H9 (cell line): ENCODE measurements around the gene CFAP43. TPM values are rescaled to one million over a fixed set of nuclear protein-coding genes. Genes with fewer than 3 reads are reported as not detected.

Experiments used
- DNase-seq: peaks from one replicate; pipeline ENCODE4 v3.0.0-alpha.2; 2017
- H2AFZ ChIP-seq: one replicate; pipeline ENCODE4 v1.6.1; 2013; ENCODE audit warnings: mild to moderate bottlenecking, low read length, control low read depth, moderate library complexity
- H2AK5ac ChIP-seq: 2 replicates; pipeline ENCODE4 v1.6.1; 2013; ENCODE audit warnings: low read length, control low read depth, mixed read lengths; ENCODE audit not compliant: insufficient read length
- H2BK120ac ChIP-seq: one replicate; pipeline ENCODE4 v1.6.1; 2013; ENCODE audit warnings: low read depth, mild to moderate bottlenecking, low read length, control low read depth, inconsistent platforms; ENCODE audit not compliant: poor library complexity, severe bottlenecking
- H2BK12ac ChIP-seq: 2 replicates; pipeline ENCODE4 v1.6.1; 2013; ENCODE audit warnings: low read length, control low read depth, mixed read lengths, low read depth; ENCODE audit not compliant: insufficient read length
- H2BK15ac ChIP-seq: 2 replicates; pipeline ENCODE4 v1.6.1; 2013; ENCODE audit warnings: low read depth, low read length, control low read depth
- H2BK20ac ChIP-seq: one replicate; pipeline ENCODE4 v1.6.1; 2013; ENCODE audit warnings: low read depth, mild to moderate bottlenecking, low read length, control low read depth, inconsistent platforms; ENCODE audit not compliant: poor library complexity, severe bottlenecking
- H2BK5ac ChIP-seq: 2 replicates; pipeline ENCODE4 v1.6.1; 2013; ENCODE audit warnings: low read length, control low read depth, mixed read lengths; ENCODE audit not compliant: insufficient read length
- H3K14ac ChIP-seq: 2 replicates; pipeline ENCODE4 v1.6.1; 2013; ENCODE audit warnings: low read length, control low read depth; ENCODE audit not compliant: insufficient read depth
- H3K18ac ChIP-seq: 2 replicates; pipeline ENCODE4 v1.6.1; 2013; ENCODE audit warnings: low read depth, mild to moderate bottlenecking, mixed read lengths, low read length, control low read depth; ENCODE audit not compliant: insufficient read length
- H3K23ac ChIP-seq: 2 replicates; pipeline ENCODE4 v1.6.1; 2013; ENCODE audit warnings: low read length, control low read depth, mixed read lengths, low read depth; ENCODE audit not compliant: insufficient read length
- H3K23me2 ChIP-seq: 2 replicates; pipeline ENCODE4 v1.6.1; 2013; ENCODE audit warnings: low read depth, mild to moderate bottlenecking, mixed read lengths, low read length, control low read depth; ENCODE audit not compliant: insufficient read length, poor library complexity, severe bottlenecking
- H3K27ac ChIP-seq: 2 replicates; pipeline ENCODE4 v1.5.1; 2013; ENCODE audit warnings: low read length, control low read depth, mixed read lengths, low read depth; ENCODE audit not compliant: insufficient read length
- H3K27me3 ChIP-seq: 2 replicates; pipeline ENCODE4 v1.6.1; 2013; ENCODE audit warnings: low read length, control low read depth, inconsistent platforms; ENCODE audit not compliant: insufficient read depth
- H3K4ac ChIP-seq: 2 replicates; pipeline ENCODE4 v1.6.1; 2013; ENCODE audit warnings: low read depth, mild to moderate bottlenecking, control low read depth, inconsistent platforms, low read length, moderate library complexity
- H3K4me1 ChIP-seq: 2 replicates; pipeline ENCODE4 v1.6.1; 2013; ENCODE audit warnings: low read length, control low read depth, inconsistent platforms; ENCODE audit not compliant: insufficient read depth
- H3K4me2 ChIP-seq: 2 replicates; pipeline ENCODE4 v1.6.1; 2013; ENCODE audit warnings: low read length, control low read depth, mixed read lengths; ENCODE audit not compliant: insufficient read length, insufficient read depth
- H3K56ac ChIP-seq: 2 replicates; pipeline ENCODE4 v1.6.1; 2013; ENCODE audit warnings: low read depth, mild to moderate bottlenecking, mixed read lengths, low read length, control low read depth; ENCODE audit not compliant: insufficient read length
- H3K79me1 ChIP-seq: 2 replicates; pipeline ENCODE4 v1.6.1; 2013; ENCODE audit warnings: low read depth, mild to moderate bottlenecking, moderate library complexity, low read length, control low read depth, inconsistent platforms; ENCODE audit not compliant: insufficient read depth, poor library complexity, severe bottlenecking
- H3K79me2 ChIP-seq: 2 replicates; pipeline ENCODE4 v1.6.1; 2013; ENCODE audit warnings: low read length, control low read depth, inconsistent platforms; ENCODE audit not compliant: insufficient read depth
- H3K9ac ChIP-seq: 2 replicates; pipeline ENCODE4 v1.6.1; 2013; ENCODE audit warnings: low read length, control low read depth, mixed read lengths; ENCODE audit not compliant: insufficient read length; ENCODE audit errors: extremely low read depth
- H3K9me3 ChIP-seq: one replicate; pipeline ENCODE4 v1.6.1; 2013; ENCODE audit warnings: low read depth, low read length, inconsistent platforms; ENCODE audit not compliant: control insufficient read depth
- H3T11ph ChIP-seq: one replicate; pipeline ENCODE4 v1.6.1; 2013; ENCODE audit warnings: mild to moderate bottlenecking, low read length, control low read depth, inconsistent platforms
- H4K20me1 ChIP-seq: one replicate; pipeline ENCODE4 v1.6.1; 2013; ENCODE audit not compliant: control insufficient read depth, insufficient read length, insufficient read depth
- H4K5ac ChIP-seq: 2 replicates; pipeline ENCODE4 v1.6.1; 2013; ENCODE audit warnings: low read depth, mild to moderate bottlenecking, mixed read lengths, low read length, control low read depth; ENCODE audit not compliant: insufficient read length
- H4K8ac ChIP-seq: replicated peaks from 2 replicates; pipeline ENCODE4 v1.6.1; 2013; ENCODE audit warnings: low read length, control low read depth, mixed read lengths, low read depth; ENCODE audit not compliant: insufficient read length
- H4K91ac ChIP-seq: 2 replicates; pipeline ENCODE4 v1.6.1; 2013; ENCODE audit warnings: low read depth, mild to moderate bottlenecking, moderate library complexity, mixed read lengths, low read length, control low read depth; ENCODE audit not compliant: insufficient read length
- H3K27ac Mint-ChIP-seq, 3 experiments: 2 replicates in 2 of 3; 3 replicates in 1 of 3; pipeline ENCODE4 v1.8.0; 2020 to 2021; ENCODE audit warnings: mixed read lengths in 3 of 3, mild to moderate bottlenecking in 1 of 3, moderate library complexity in 1 of 3
- H3K27me3 Mint-ChIP-seq: 2 replicates; pipeline ENCODE4 v1.8.0; 2021; ENCODE audit warnings: low read depth, mild to moderate bottlenecking, moderate library complexity, mixed read lengths
- H3K36me3 Mint-ChIP-seq, 3 experiments: 2 replicates in 2 of 3; 3 replicates in 1 of 3; pipeline ENCODE4 v1.8.0; 2020 to 2021; ENCODE audit warnings: low read depth in 3 of 3, mixed read lengths in 3 of 3; ENCODE audit not compliant: insufficient read depth in 1 of 3
- H3K4me1 Mint-ChIP-seq, 2 experiments: 2 replicates each; pipeline ENCODE4 v1.8.0; 2020; ENCODE audit warnings: mixed read lengths in 2 of 2
- H3K4me3 Mint-ChIP-seq, 2 experiments: 2 replicates in 1 of 2; 3 replicates in 1 of 2; pipeline ENCODE4 v1.8.0; 2020 to 2021; ENCODE audit warnings: mild to moderate bottlenecking in 2 of 2, mixed read lengths in 2 of 2, moderate library complexity in 1 of 2
- H3K9me3 Mint-ChIP-seq, 2 experiments: 2 replicates in 1 of 2; 3 replicates in 1 of 2; pipeline ENCODE4 v1.8.0; 2020; ENCODE audit warnings: mild to moderate bottlenecking in 2 of 2, mixed read lengths in 2 of 2, moderate library complexity in 1 of 2
- WGBS: extraction: QIAGEN DNeasy Blood & Tissue Kit; methylation state at CpG from one replicate; pipeline ENCODE4 v1.1.7; 2013; ENCODE audit warnings: missing lambda C conversion rate, low lambda C conversion rate, mixed read lengths; ENCODE audit not compliant: insufficient read length; ENCODE audit errors: extremely low coverage; 5-methylcytosine and 5-hydroxymethylcytosine counted together
- total RNA-seq: library from RNA; stranded (reverse); gene quantifications from 2 replicates; pipeline ENCODE4 v1.2.1, GENCODE V29; 2021
- TF ChIP-seq, protein P1 (sequence below): fragments of 200-600 bp; sonication (generic); conservative IDR thresholded peaks from 3 replicates; pipeline ENCODE4 v1.8.0; 2021; ENCODE audit warnings: antibody characterized with exemption, mild to moderate bottlenecking

The CFAP43 gene
- total RNA-seq, 1 experiment from 2014 or later: 0.26 TPM

GRCh38 chr10:104208730-104209129, 23.4 kb downstream of the CFAP43 start:
- no peaks in the 10 kb centered on the region for H3K9me3 ChIP-seq
- Mint-ChIP-seq H3K27me3 (no peaks in the 10 kb centered on the region; the same call in 1 of the 2 replicates), H3K4me3 (no peak overlapping the region), H3K4me1 (no peaks in the 10 kb centered on the region), H3K27ac (no peak overlapping the region), H3K36me3 (no peaks in the 10 kb centered on the region), H3K9me3 (no peaks in the 10 kb centered on the region)
- no peak overlapping the region for H2AK5ac ChIP-seq
- H4K91ac ChIP-seq: no peak overlapping the region
- H2BK12ac ChIP-seq: no peak overlapping the region
- H3K23ac ChIP-seq: no peak overlapping the region
- no peaks in the 10 kb centered on the region for H3K27me3 ChIP-seq
- no peak for DNase-seq
- H3K27ac ChIP-seq: no peak overlapping the region
- no CpG with 5 or more reads among the region's 3 CpGs for WGBS
- no peak overlapping the region for H3K4ac ChIP-seq
- no peak overlapping the region for H3K14ac ChIP-seq
- no peak overlapping the region for H2BK20ac ChIP-seq
- no peak overlapping the region for H2BK120ac ChIP-seq
- no peaks in the 10 kb centered on the region for H3K79me1 ChIP-seq
- H4K8ac ChIP-seq: no peak overlapping the region
- no peak overlapping the region for H3T11ph ChIP-seq
- H3K4me1 ChIP-seq: no peaks in the 10 kb centered on the region
- no peak overlapping the region for H3K4me2 ChIP-seq
- no peak overlapping the region for H3K18ac ChIP-seq
- no peak overlapping the region for H3K9ac ChIP-seq
- no peaks in the 10 kb centered on the region for H4K20me1 ChIP-seq
- no peaks in the 10 kb centered on the region for H3K79me2 ChIP-seq
- H2BK15ac ChIP-seq: no peak overlapping the region
- H3K23me2 ChIP-seq: peaks cover 2% of the 10 kb centered on the region
- no peak overlapping the region for H3K56ac ChIP-seq
- no peak overlapping the region for H2BK5ac ChIP-seq
- no peak overlapping the region for H4K5ac ChIP-seq
- TF ChIP-seq, protein P1, sequence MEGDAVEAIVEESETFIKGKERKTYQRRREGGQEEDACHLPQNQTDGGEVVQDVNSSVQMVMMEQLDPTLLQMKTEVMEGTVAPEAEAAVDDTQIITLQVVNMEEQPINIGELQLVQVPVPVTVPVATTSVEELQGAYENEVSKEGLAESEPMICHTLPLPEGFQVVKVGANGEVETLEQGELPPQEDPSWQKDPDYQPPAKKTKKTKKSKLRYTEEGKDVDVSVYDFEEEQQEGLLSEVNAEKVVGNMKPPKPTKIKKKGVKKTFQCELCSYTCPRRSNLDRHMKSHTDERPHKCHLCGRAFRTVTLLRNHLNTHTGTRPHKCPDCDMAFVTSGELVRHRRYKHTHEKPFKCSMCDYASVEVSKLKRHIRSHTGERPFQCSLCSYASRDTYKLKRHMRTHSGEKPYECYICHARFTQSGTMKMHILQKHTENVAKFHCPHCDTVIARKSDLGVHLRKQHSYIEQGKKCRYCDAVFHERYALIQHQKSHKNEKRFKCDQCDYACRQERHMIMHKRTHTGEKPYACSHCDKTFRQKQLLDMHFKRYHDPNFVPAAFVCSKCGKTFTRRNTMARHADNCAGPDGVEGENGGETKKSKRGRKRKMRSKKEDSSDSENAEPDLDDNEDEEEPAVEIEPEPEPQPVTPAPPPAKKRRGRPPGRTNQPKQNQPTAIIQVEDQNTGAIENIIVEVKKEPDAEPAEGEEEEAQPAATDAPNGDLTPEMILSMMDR: no peak
- H2AFZ ChIP-seq: no peak overlapping the region
